Gastroesophageal sphincter (tissue), 3 donors: ENCODE data around the gene CXCL17.
"Not testable (repeated sequence)": the region's sequence is repeated elsewhere in the genome, so short reads cannot be mapped to it uniquely, and the experiment has no call there.

Experiments used
- CTCF ChIP-seq, 4 experiments: fragments of 200-600 bp in 2 of 4; fragments of 450-650 bp in 2 of 4; sonication (generic) in 1 of 4; IDR thresholded peaks; one replicate each; pipeline ENCODE4 v1.5.1; 2017 to 2019; ENCODE audit warnings: antibody characterized with exemption in 4 of 4, mild to moderate bottlenecking in 2 of 4, moderate library complexity in 2 of 4
- POLR2A ChIP-seq, 2 donors: fragments of 450-650 bp; IDR thresholded peaks; one replicate each; pipeline ENCODE4 v1.6.1; 2017; ENCODE audit warnings: antibody characterized with exemption in 2 of 2, mild to moderate bottlenecking in 2 of 2, moderate library complexity in 1 of 2
- POLR2AphosphoS5 ChIP-seq: sonication (generic); formaldehyde crosslinking; IDR thresholded peaks from one replicate; pipeline ENCODE4 v1.6.1; 2017; ENCODE audit warnings: antibody characterized with exemption

GRCh38 chr19:42485036-42485435 is 42.3 kb upstream of the CXCL17 start:
- TF ChIP-seq CTCF (IDR thresholded peaks at IDR 0.05); POLR2AphosphoS5; POLR2A (IDR thresholded peaks at IDR 0.05): not testable (repeated sequence)
